HUES6 (cell line): Measurements from ENCODE around the gene ZDHHC17.

Experiments
- H3K27ac ChIP-seq: 2 replicates; pipeline ENCODE4 v1.7.0; 2013; ENCODE audit warnings: low read depth, mild to moderate bottlenecking, low read length, inconsistent platforms
- H3K27me3 ChIP-seq: 2 replicates; pipeline ENCODE4 v1.6.1; 2013; ENCODE audit warnings: low read length; ENCODE audit not compliant: control insufficient read depth, insufficient read depth
- H3K36me3 ChIP-seq: 2 replicates; pipeline ENCODE4 v1.6.1; 2013; ENCODE audit warnings: low read length; ENCODE audit not compliant: control insufficient read depth, insufficient read depth
- H3K4me1 ChIP-seq: 2 replicates; pipeline ENCODE4 v1.6.1; 2013; ENCODE audit warnings: low read length; ENCODE audit not compliant: control insufficient read depth, insufficient read depth
- H3K4me3 ChIP-seq: 2 replicates; pipeline ENCODE4 v1.5.1; 2013; ENCODE audit warnings: low read depth, low read length
- H3K9ac ChIP-seq: one replicate; pipeline ENCODE4 v1.6.1; 2013; ENCODE audit warnings: mild to moderate bottlenecking, low read length
- H3K9me3 ChIP-seq: 2 replicates; pipeline ENCODE4 v1.6.1; 2013; ENCODE audit warnings: low read depth, low read length; ENCODE audit not compliant: control insufficient read depth, insufficient read depth

ZDHHC17 gene

DNA sequence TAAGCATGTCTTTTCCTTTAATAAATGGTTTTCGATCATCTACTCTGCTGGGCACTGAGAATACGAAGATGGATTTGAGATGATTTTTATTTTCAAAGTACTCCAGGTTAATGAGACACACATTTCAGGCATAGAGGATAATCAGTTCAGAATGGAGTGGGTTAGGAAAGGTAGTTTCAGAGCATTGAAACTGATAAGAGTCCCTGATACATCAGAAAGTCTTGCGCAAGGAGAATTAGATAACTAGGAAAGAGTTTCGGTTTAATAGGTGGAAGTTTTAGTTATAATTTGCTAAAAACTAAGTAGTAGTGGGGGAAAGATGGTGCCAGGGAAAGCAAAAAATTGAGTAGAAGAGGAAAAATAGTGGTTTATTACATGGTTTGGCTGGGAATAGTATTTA lies 50.1 kb downstream of the ZDHHC17 start:
- Histone ChIP-seq H3K4me1 (no peaks in the 10 kb centered on the region), H3K36me3 (peaks cover 34% of the 10 kb centered on the region), H3K4me3 (no peak overlapping the region), H3K9me3 (no peaks in the 10 kb centered on the region), H3K9ac (no peak overlapping the region), H3K27me3 (no peaks in the 10 kb centered on the region), H3K27ac (no peak overlapping the region)

DNA sequence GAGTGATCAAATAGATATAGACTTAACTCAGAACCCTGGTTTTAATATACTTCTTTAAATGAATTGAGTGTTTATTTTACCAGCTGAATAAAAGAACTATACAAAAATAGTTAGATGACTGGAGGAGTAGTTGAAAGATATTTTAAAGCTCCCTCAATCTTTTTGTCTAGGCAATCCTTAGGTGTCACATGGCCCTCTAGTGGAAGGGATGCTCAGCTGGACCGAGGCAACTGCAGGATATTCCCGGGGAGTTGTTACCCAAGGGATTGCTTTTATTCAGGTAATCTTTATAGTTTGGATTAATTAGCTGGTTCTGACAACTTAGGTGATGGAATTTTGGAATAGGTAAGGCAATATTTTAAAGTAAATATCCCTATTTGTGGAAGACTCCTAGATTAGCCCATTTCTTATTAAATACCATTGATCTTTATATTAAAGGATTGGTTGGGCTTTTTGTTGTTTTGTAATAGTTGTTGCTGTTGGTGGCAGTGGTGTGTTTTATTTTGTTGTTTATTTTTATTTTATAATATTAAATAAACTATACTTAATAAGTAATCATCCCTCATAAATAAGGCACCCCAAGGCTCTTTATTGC lies 57.1 kb downstream of the ZDHHC17 start:
- Histone ChIP-seq H3K4me3 (no peak overlapping the region), H3K27ac (no peak overlapping the region), H3K9me3 (no peaks in the 10 kb centered on the region), H3K9ac (no peak overlapping the region), H3K27me3 (no peaks in the 10 kb centered on the region), H3K4me1 (no peaks in the 10 kb centered on the region), H3K36me3 (peaks cover 23% of the 10 kb centered on the region)

DNA sequence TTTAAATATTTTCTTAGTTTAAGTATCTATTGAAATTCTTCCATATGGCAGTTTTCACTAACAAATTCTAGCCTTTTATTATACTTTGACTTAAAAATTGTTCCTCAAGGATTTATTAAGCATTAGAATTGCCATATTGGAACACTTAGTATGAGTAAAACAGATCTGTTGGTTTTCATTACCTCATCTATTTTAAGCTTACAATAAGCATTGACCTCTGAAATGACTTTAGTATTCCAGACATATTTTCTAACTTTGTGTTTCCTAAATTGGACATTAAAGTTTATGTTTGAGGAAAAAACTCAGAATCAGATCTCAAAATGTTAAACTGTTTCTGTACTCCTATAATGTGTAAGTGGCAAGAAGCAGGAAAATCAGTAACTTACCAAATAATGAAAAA lies 66.5 kb downstream of the ZDHHC17 start:
- no peaks in the 10 kb centered on the region for H3K4me1 ChIP-seq
- no peak overlapping the region for H3K9ac ChIP-seq
- no peaks in the 10 kb centered on the region for H3K27me3 ChIP-seq
- no peak overlapping the region for H3K27ac ChIP-seq
- H3K9me3 ChIP-seq: peaks cover 10% of the 10 kb centered on the region
- H3K4me3 ChIP-seq: no peak overlapping the region
- H3K36me3 ChIP-seq: peaks cover 47% of the 10 kb centered on the region

DNA sequence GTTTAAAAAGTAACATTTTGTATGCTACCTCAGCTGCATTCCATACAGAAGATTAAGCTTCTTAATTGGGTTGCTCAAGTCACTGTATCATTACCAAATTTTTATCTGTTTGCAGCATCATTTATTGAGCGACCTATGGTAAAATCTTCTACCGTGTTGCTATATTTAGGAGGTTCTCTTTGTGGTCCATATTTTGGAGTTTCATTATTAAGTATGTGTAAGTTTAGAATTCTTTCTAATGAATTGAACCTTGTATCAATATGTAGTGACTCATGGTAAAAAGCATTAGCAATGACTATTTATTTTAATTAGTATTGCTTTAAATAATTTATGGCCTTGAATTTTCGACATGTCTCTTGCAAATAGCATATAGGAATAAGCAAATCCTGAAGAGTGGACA lies 72.7 kb downstream of the ZDHHC17 start:
- peaks cover 13% of the 10 kb centered on the region; the same call in 1 of the 2 replicates for H3K36me3 ChIP-seq
- H3K4me3 ChIP-seq: no peak overlapping the region
- H3K27ac ChIP-seq: no peak overlapping the region
- no peaks in the 10 kb centered on the region for H3K27me3 ChIP-seq
- H3K9ac ChIP-seq: no peak overlapping the region
- H3K9me3 ChIP-seq: peaks cover 10% of the 10 kb centered on the region
- H3K4me1 ChIP-seq: no peaks in the 10 kb centered on the region

DNA sequence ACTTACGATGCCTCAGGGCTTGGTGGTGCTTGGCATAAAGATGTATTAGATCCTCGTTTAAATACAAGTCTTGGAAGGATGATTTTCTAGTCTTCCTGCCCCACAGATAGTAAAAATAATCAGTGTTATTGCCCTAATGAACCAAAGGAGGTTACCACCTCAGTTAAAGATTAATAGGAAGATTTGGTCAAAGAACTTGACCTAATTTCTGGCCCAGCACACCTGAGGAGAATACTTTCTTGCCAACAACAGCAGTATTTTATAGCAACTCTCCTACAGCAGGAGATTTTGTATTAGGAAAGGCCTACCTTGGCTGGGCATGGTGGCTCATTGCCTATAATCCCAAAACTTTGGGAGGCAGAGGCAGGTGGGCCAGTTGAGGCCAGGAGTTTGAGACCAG lies 83.3 kb downstream of the ZDHHC17 start:
- no peaks in the 10 kb centered on the region for H3K27me3 ChIP-seq
- H3K36me3 ChIP-seq: peaks cover 54% of the 10 kb centered on the region
- H3K27ac ChIP-seq: no peak overlapping the region
- no peaks in the 10 kb centered on the region for H3K9me3 ChIP-seq
- H3K4me3 ChIP-seq: no peak overlapping the region
- no peak overlapping the region for H3K9ac ChIP-seq
- H3K4me1 ChIP-seq: no peaks in the 10 kb centered on the region

DNA sequence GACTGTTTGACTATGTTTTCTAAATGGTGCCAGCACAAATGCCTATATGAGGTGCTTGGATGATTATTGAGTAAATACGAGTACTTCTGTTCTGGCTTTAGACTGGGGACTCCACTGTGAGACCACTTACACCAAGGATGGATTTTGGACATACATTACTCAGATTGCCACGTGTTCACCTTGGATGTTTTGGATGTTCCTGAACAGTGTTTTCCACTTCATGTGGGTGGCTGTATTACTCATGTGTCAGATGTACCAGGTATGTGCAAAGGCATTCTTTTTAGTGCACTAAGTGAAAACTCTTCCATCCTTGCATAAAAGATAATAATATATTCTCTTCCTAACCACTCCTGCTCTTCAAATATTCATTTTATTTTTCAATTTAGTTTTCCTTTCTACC lies 84.2 kb downstream of the ZDHHC17 start:
- no peak overlapping the region for H3K9ac ChIP-seq
- H3K27me3 ChIP-seq: no peaks in the 10 kb centered on the region
- no peaks in the 10 kb centered on the region for H3K9me3 ChIP-seq
- no peak overlapping the region for H3K4me3 ChIP-seq
- peaks cover 53% of the 10 kb centered on the region for H3K36me3 ChIP-seq
- H3K27ac ChIP-seq: no peak overlapping the region
- no peaks in the 10 kb centered on the region for H3K4me1 ChIP-seq

DNA sequence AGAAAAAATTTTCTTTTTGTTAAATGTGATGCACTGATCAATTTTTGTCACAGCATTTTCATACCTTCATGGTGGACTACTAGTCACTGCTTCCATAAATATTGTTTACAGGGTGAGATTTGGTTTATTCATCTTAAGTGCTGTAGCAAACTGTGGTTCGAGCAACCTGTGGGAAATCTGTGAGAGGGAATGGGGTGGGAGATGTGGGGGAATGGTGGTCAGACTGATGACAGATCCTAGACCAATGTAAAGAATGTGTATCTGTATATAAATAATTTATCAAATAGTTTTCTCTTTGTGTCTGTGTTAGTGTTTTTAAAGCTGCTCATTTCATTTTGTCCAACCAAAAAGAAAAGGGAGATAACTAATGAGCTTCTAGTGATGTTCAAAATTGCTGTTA lies 88.2 kb downstream of the ZDHHC17 start:
- no peak overlapping the region for H3K9ac ChIP-seq
- no peaks in the 10 kb centered on the region for H3K4me1 ChIP-seq
- no peak overlapping the region for H3K27ac ChIP-seq
- H3K36me3 ChIP-seq: peaks cover 55% of the 10 kb centered on the region
- H3K4me3 ChIP-seq: no peak overlapping the region
- H3K9me3 ChIP-seq: no peaks in the 10 kb centered on the region
- no peaks in the 10 kb centered on the region for H3K27me3 ChIP-seq

DNA sequence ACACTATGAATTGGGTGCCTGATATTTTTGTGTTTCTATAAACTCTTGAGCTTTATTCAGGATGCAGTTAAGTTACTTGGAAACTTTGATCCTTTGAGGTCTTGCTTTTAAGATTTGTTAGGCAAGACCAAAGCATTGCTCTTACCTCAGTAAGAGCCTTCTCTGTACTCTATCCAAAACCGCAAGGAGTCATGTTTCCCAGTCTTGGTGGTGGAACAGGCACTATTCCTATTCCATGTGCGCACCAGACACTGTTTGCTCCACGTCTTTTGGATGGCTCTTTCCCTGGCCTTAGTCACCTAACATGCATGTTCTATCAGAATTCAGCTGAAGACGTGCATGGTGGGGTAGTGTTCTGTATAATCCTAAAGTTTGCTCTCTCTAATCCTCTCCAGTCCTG lies 91.4 kb downstream of the ZDHHC17 start:
- no peaks in the 10 kb centered on the region for H3K9me3 ChIP-seq
- no peak overlapping the region for H3K4me3 ChIP-seq
- H3K27ac ChIP-seq: no peak overlapping the region
- no peaks in the 10 kb centered on the region for H3K4me1 ChIP-seq
- H3K36me3 ChIP-seq: peaks cover 54% of the 10 kb centered on the region
- no peak overlapping the region for H3K9ac ChIP-seq
- H3K27me3 ChIP-seq: no peaks in the 10 kb centered on the region

DNA sequence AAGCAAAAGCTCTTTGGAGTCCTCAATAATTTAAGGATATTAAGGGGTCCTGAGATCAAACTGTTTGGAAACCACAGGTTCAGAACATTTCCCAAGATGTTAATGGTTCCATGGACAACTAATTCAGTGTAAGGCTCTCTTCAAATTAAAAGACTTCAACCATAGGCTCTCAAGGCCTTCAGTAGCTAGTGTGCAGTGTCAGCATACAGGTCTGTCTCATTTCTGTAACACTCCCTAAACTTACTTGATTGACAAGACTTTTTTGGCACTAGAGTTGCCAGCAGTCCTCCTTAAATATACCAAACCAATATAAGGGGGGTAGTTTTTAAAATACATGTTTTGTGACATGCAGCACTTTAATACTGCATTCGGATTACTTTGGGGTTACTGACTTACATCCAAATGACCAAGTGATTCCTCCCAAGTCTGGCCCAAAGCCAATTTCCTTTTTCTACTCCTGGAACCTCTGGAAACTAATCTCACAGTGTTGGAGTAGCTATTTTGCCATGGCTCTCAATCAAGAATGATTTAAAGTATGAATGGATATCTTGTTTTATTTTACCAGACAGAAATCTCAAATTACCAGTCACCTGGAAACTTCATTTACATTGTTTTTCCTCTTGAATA lies 92.2 kb downstream of the ZDHHC17 start:
- H3K9ac ChIP-seq: no peak overlapping the region
- no peaks in the 10 kb centered on the region for H3K9me3 ChIP-seq
- H3K36me3 ChIP-seq: peaks cover 51% of the 10 kb centered on the region

DNA sequence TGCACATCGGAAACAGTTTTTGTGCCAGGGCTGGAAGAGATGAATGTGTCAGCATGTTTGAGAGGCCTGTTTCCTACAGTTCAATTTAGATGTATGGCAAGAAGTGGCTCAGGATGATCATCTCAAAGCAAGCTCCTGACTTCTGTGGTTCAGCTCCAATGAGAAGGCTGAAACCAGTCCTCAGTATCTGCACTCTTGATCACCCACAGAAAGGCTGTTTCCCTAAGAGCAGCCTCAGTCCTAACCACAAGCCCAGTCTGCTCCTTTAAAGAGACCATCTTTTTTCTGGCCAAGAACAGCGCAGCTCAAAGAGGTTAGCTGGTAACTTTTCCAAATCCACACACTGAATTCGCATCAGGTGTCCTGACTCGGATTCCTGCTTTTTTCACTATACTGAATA lies 95.7 kb downstream of the ZDHHC17 start:
- H3K4me1 ChIP-seq: peaks cover 11% of the 10 kb centered on the region
- H3K36me3 ChIP-seq: peaks cover 63% of the 10 kb centered on the region
- no peaks in the 10 kb centered on the region for H3K27me3 ChIP-seq
- H3K9ac ChIP-seq: no peak overlapping the region
- no peak overlapping the region for H3K4me3 ChIP-seq
- H3K9me3 ChIP-seq: no peaks in the 10 kb centered on the region
- H3K27ac ChIP-seq: no peak overlapping the region

More for the DNA sequence above, 92.2 kb downstream of the ZDHHC17 start:
- H3K27me3 ChIP-seq: no peaks in the 10 kb centered on the region
- H3K4me3 ChIP-seq: no peak overlapping the region
- H3K27ac ChIP-seq: no peak overlapping the region
- H3K4me1 ChIP-seq: no peaks in the 10 kb centered on the region

DNA sequence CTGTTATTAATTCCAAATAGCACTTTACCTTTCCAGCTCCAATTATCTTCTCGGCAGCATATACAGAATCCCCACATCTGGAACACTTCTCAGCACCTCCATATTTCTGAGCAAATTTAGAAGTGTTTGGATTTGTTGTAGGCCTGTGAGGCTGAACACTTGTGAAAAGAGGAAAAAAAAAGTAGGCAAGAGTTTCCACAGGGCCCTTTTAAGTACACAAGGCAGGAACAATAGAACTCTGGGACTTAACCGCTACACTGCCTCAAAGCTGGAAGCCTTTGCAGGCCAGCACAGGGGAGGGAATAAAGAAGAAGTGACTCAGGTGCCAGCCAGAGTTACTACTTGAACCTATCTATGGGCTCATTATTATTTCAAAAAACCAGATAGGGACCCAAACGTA lies 96.3 kb downstream of the ZDHHC17 start:
- H3K27me3 ChIP-seq: no peaks in the 10 kb centered on the region
- no peak overlapping the region for H3K27ac ChIP-seq
- H3K4me1 ChIP-seq: peaks cover 14% of the 10 kb centered on the region
- no peak overlapping the region for H3K4me3 ChIP-seq
- H3K9me3 ChIP-seq: no peaks in the 10 kb centered on the region
- no peak overlapping the region for H3K9ac ChIP-seq
- peaks cover 65% of the 10 kb centered on the region for H3K36me3 ChIP-seq
